ENCODE measurements around the gene SLC30A10. TPM values are rescaled to one million over a fixed set of nuclear protein-coding genes. Genes with fewer than 3 reads are reported as not detected.
"Not testable (repeated sequence)": the region's sequence is repeated elsewhere in the genome, so short reads cannot be mapped to it uniquely, and the experiment has no call there.

The SLC30A10 gene
- polyA plus RNA-seq, 2 of the 4 experiments (the other 2 are of a cell fraction): 0.03 to 0.04 TPM

GRCh38 chr1:219897914-219898313 lies 30.4 kb downstream of the SLC30A10 start:
- WGBS (ENCODE audit: missing lambda C conversion rate): 17% methylated on average over 5 of the region's 5 CpGs
- no peak for FAIRE-seq

GRCh38 chr1:219892271-219892670 lies 36.1 kb downstream of the SLC30A10 start:
- FAIRE-seq; POLR2A ChIA-PET; ATAC-seq; H3K4me2 ChIP-seq; CTCF ChIA-PET; H3K4me3 ChIP-seq; H3K9me3 ChIP-seq; H3K27ac ChIP-seq; H3K4me1 ChIP-seq; DNase-seq (ENCODE audit: low read depth in 1 of 2, low spot score in 1 of 2): not testable (repeated sequence)
- WGBS (ENCODE audit: missing lambda C conversion rate): 20% methylated on average over 1 of the region's 1 CpG

More at GRCh38 chr1:219897914-219898313, 30.4 kb downstream of the SLC30A10 start:
- ChIA-PET CTCF (no interaction called here), POLR2A (no interaction called here)
- no peaks in the 10 kb centered on the region for H3K9me3 ChIP-seq
- DNase-seq (ENCODE audit: low read depth in 1 of 2, low spot score in 1 of 2): no peak
- TF ChIP-seq ELK1 (IDR thresholded peaks at IDR 0.05; ENCODE audit: low read depth, low read length): no peak
- TF ChIP-seq RCOR1 (IDR thresholded peaks at IDR 0.05; ENCODE audit: low read depth, low read length): no peak
- no peak for TF ChIP-seq TFCP2L1 (CRISPR knock-in tag; IDR thresholded peaks at IDR 0.05)
- no peak for TF ChIP-seq MAFK (IDR thresholded peaks at IDR 0.05; ENCODE audit: partially characterized antibody)
- TF ChIP-seq BHLHE40 (IDR thresholded peaks at IDR 0.05; ENCODE audit: low read depth, low read length): no peak
- TF ChIP-seq RARB (CRISPR knock-in tag; IDR thresholded peaks at IDR 0.05): no peak
- TF ChIP-seq HMGXB4 (CRISPR knock-in tag; IDR thresholded peaks at IDR 0.05; ENCODE audit: borderline replicate concordance): no peak
- no peak for TF ChIP-seq HOXA7 (CRISPR knock-in tag; IDR thresholded peaks at IDR 0.05)
- no peak for TF ChIP-seq RNF2 (IDR thresholded peaks at IDR 0.05; ENCODE audit: borderline replicate concordance, low read depth)
- TF ChIP-seq, protein P1, sequence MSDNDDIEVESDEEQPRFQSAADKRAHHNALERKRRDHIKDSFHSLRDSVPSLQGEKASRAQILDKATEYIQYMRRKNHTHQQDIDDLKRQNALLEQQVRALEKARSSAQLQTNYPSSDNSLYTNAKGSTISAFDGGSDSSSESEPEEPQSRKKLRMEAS (IDR thresholded peaks at IDR 0.05): no peak
- TF ChIP-seq E2F6 (IDR thresholded peaks at IDR 0.05; ENCODE audit: borderline replicate concordance, low read depth): no peak
- TF ChIP-seq TP53 (CRISPR knock-in tag; IDR thresholded peaks at IDR 0.05): no peak
- TF ChIP-seq POLR2AphosphoS2 (conservative IDR thresholded peaks at IDR 0.05; ENCODE audit: low read length): no peak
- TF ChIP-seq KDM1A (IDR thresholded peaks at IDR 0.05; ENCODE audit: low read depth): no peak
- TF ChIP-seq EHMT2 (IDR thresholded peaks at IDR 0.05; ENCODE audit: low read depth): no peak
- no peak for TF ChIP-seq SREBF2 (IDR thresholded peaks at IDR 0.05)
- TF ChIP-seq HOXB13 (CRISPR knock-in tag; IDR thresholded peaks at IDR 0.05; ENCODE audit: low read depth): no peak
- TF ChIP-seq HOXB5 (CRISPR knock-in tag; IDR thresholded peaks at IDR 0.05): no peak
- TF ChIP-seq, protein P2, sequence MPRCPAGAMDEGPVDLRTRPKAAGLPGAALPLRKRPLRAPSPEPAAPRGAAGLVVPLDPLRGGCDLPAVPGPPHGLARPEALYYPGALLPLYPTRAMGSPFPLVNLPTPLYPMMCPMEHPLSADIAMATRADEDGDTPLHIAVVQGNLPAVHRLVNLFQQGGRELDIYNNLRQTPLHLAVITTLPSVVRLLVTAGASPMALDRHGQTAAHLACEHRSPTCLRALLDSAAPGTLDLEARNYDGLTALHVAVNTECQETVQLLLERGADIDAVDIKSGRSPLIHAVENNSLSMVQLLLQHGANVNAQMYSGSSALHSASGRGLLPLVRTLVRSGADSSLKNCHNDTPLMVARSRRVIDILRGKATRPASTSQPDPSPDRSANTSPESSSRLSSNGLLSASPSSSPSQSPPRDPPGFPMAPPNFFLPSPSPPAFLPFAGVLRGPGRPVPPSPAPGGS (IDR thresholded peaks at IDR 0.05): no peak
- no peak overlapping the region for H3K4me2 ChIP-seq
- no peak overlapping the region for H3K4me3 ChIP-seq
- H3K27ac ChIP-seq: no peak overlapping the region
- H3K4me1 ChIP-seq: no peaks in the 10 kb centered on the region
- no peak for ATAC-seq

DNA sequence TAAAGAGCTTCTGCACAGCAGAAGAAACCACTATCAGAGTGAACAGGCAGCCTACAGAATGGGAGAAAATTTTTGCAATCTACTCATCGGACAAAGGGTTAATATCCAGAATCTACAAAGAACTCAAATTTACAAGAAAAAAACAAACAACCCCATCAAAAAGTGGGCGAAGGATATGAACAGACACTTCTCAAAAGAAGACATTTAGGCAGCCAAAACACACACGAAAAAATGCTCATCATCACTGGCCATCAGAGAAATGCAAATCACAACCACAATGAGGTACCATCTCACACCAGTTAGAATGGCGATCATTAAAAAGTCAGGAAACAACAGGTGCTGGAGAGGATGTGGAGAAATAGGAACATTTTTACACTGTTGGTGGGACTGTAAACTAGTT lies 36.5 kb downstream of the SLC30A10 start:
- H3K9me3 ChIP-seq; H3K4me1 ChIP-seq; H3K4me2 ChIP-seq; FAIRE-seq; DNase-seq (ENCODE audit: low read depth in 1 of 2, low spot score in 1 of 2); POLR2A ChIA-PET; H3K4me3 ChIP-seq; ATAC-seq; H3K27ac ChIP-seq; CTCF ChIA-PET: not testable (repeated sequence)
- 31% methylated on average over 4 of the region's 4 CpGs for WGBS (ENCODE audit: missing lambda C conversion rate)

DNA sequence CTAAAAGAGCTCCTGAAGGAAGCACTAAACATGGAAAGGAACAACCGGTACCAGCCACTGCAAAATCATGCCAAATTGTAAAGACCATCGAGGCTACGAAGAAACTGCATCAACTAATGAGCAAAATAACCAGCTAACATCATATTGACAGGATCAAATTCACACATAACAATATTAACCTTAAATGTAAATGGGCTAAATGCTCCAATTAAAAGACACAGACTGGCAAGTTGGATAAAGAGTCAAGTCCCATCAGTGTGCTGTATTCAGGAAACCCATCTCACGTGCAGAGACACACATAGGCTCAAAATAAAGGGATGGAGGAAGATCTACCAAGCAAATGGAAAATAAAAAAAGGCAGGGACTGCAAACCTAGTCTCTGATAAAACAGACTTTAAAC lies 39.7 kb downstream of the SLC30A10 start:
- H3K4me2 ChIP-seq; H3K9me3 ChIP-seq; H3K4me3 ChIP-seq; POLR2A ChIA-PET; H3K4me1 ChIP-seq; H3K27ac ChIP-seq; CTCF ChIA-PET; FAIRE-seq; DNase-seq (ENCODE audit: low read depth in 1 of 2, low spot score in 1 of 2); ATAC-seq: not testable (repeated sequence)
- WGBS (ENCODE audit: missing lambda C conversion rate): 18% methylated on average over 4 of the region's 4 CpGs

Data from A549 (cell line).